Endothelial cell (in vitro differentiated cells): ENCODE results near the gene LINS1. TPM values are rescaled to one million over a fixed set of nuclear protein-coding genes. Genes with fewer than 3 reads are reported as not detected.

Experiments
- DNase-seq: peaks from one replicate; pipeline ENCODE4 v3.0.0; 2021; ENCODE audit warnings: low spot score
- H3K27ac Mint-ChIP-seq: one replicate; pipeline ENCODE4 v1.8.0; 2021; ENCODE audit warnings: mixed read lengths, inconsistent platforms; ENCODE audit not compliant: unreplicated experiment
- H3K27me3 Mint-ChIP-seq: one replicate; pipeline ENCODE4 v1.8.0; 2021; ENCODE audit warnings: mild to moderate bottlenecking, moderate library complexity, mixed read lengths, inconsistent platforms; ENCODE audit not compliant: unreplicated experiment
- H3K36me3 Mint-ChIP-seq: one replicate; pipeline ENCODE4 v1.8.0; 2021; ENCODE audit warnings: mild to moderate bottlenecking, low read depth, mixed read lengths, inconsistent platforms; ENCODE audit not compliant: unreplicated experiment
- H3K4me1 Mint-ChIP-seq: one replicate; pipeline ENCODE4 v1.8.0; 2021; ENCODE audit warnings: mild to moderate bottlenecking, mixed read lengths, inconsistent platforms; ENCODE audit not compliant: unreplicated experiment
- H3K4me3 Mint-ChIP-seq: one replicate; pipeline ENCODE4 v1.8.0; 2021; ENCODE audit warnings: mild to moderate bottlenecking, mixed read lengths, inconsistent platforms; ENCODE audit not compliant: unreplicated experiment
- H3K9me3 Mint-ChIP-seq: one replicate; pipeline ENCODE4 v1.8.0; 2021; ENCODE audit warnings: mixed read lengths, inconsistent platforms; ENCODE audit not compliant: unreplicated experiment
- CTCF ChIP-seq: fragments of 200-600 bp; sonication (generic); IDR thresholded peaks from one replicate; pipeline ENCODE4 v1.5.0; 2021; ENCODE audit warnings: antibody characterized with exemption; ENCODE audit not compliant: unreplicated experiment
- total RNA-seq: library from RNA; stranded (reverse); fragmentation: NEBNext Ultra II Directional; extraction: Animal tissue kit (Norgen Biotek cat#: 25700); gene quantifications from one replicate; pipeline ENCODE4 v1.2.1, GENCODE V29; 2021; ENCODE audit not compliant: unreplicated experiment

Gene LINS1
- total RNA-seq, 1 donor from 2014 or later = 10.2 TPM

GRCh38 chr15:100526027-100526481 lies 75.9 kb downstream of the LINS1 start:
- H3K36me3 Mint-ChIP-seq = no peaks in the 10 kb centered on the region

GRCh38 chr15:100525436-100525835 lies 76.5 kb downstream of the LINS1 start:
- no peak for TF ChIP-seq CTCF
- H3K27me3 Mint-ChIP-seq = no peaks in the 10 kb centered on the region
- no peaks in the 10 kb centered on the region for H3K9me3 Mint-ChIP-seq
- peaks cover 2% of the 10 kb centered on the region for H3K4me1 Mint-ChIP-seq
- no peak for DNase-seq
- H3K4me3 Mint-ChIP-seq = no peak overlapping the region
- no peaks in the 10 kb centered on the region for H3K36me3 Mint-ChIP-seq
- H3K27ac Mint-ChIP-seq = no peak overlapping the region

More at GRCh38 chr15:100526027-100526481, 75.9 kb downstream of the LINS1 start:
- Mint-ChIP-seq H3K4me1 (peaks cover under 1% of the 10 kb centered on the region), H3K9me3 (no peaks in the 10 kb centered on the region), H3K4me3 (no peak overlapping the region), H3K27me3 (no peaks in the 10 kb centered on the region), H3K27ac (no peak overlapping the region)
- no peak for TF ChIP-seq CTCF
- no peak for DNase-seq

- Mint-ChIP-seq H3K9me3 (no peaks in the 10 kb centered on the region), H3K27ac (no peak overlapping the region), H3K4me1 (peaks cover 4% of the 10 kb centered on the region), H3K4me3 (no peak overlapping the region), H3K27me3 (no peaks in the 10 kb centered on the region), H3K36me3 (no peaks in the 10 kb centered on the region)
- DNase-seq = no peak
- TF ChIP-seq CTCF = no peak
Observed at GRCh38 chr15:100524326-100524725, 77.7 kb downstream of the LINS1 start.

- H3K4me1 Mint-ChIP-seq = peaks cover 4% of the 10 kb centered on the region
Observed at GRCh38 chr15:100521907-100522306, 80.1 kb downstream of the LINS1 start.

More at GRCh38 chr15:100521907-100522306, 80.1 kb downstream of the LINS1 start:
- H3K4me3 Mint-ChIP-seq = no peak overlapping the region
- H3K27ac Mint-ChIP-seq = no peak overlapping the region
- no peaks in the 10 kb centered on the region for H3K9me3 Mint-ChIP-seq
- H3K36me3 Mint-ChIP-seq = no peaks in the 10 kb centered on the region
- DNase-seq = no peak
- H3K27me3 Mint-ChIP-seq = no peaks in the 10 kb centered on the region
- no peak for TF ChIP-seq CTCF
